MCF 10A (cell line): ENCODE data around the gene COQ6. TPM values are rescaled to one million over a fixed set of nuclear protein-coding genes. Genes with fewer than 3 reads are reported as not detected.
"Not testable (repeated sequence)": the region's sequence is repeated elsewhere in the genome, so short reads cannot be mapped to it uniquely, and the experiment has no call there.

Source experiments
- BruUV-seq: library from RNA; stranded (reverse); fragments of 400-500 nt; replicated peaks from 2 replicates; lab custom pipeline; 2021; lab: Mats Ljungman, UMichigan
- CTCF ChIA-PET: fragments of 300-600 bp; sonication (Branson Sonifier 250); formaldehyde crosslinking; extraction: SDS; loops from one replicate; lab custom pipeline; 2021; ENCODE audit warnings: antibody characterized with exemption, inconsistent platforms; lab: Yijun Ruan, JAX
- POLR2A ChIA-PET: fragments of 300-600, 350-650 bp; sonication (Branson Sonifier 250); formaldehyde crosslinking; extraction: SDS; loops from one replicate; lab custom pipeline; 2020; ENCODE audit warnings: antibody characterized with exemption, inconsistent platforms; lab: Yijun Ruan, JAX
- DNase-seq: peaks from one replicate; pipeline ENCODE4 v3.0.0-alpha.2; 2018; ENCODE audit not compliant: unreplicated experiment
- H3K27ac Mint-ChIP-seq: one replicate; pipeline ENCODE4 v1.8.0; 2022; ENCODE audit warnings: mild to moderate bottlenecking, low read depth, mixed read lengths; ENCODE audit not compliant: unreplicated experiment
- H3K27me3 Mint-ChIP-seq: one replicate; pipeline ENCODE4 v1.8.0; 2022; ENCODE audit warnings: mixed read lengths; ENCODE audit not compliant: insufficient read depth, unreplicated experiment
- H3K36me3 Mint-ChIP-seq: one replicate; pipeline ENCODE4 v1.8.0; 2022; ENCODE audit warnings: mild to moderate bottlenecking, moderate library complexity, mixed read lengths; ENCODE audit not compliant: insufficient read depth, unreplicated experiment
- H3K4me1 Mint-ChIP-seq: one replicate; pipeline ENCODE4 v1.8.0; 2022; ENCODE audit warnings: mixed read lengths; ENCODE audit not compliant: insufficient read depth, unreplicated experiment
- H3K4me3 Mint-ChIP-seq: one replicate; pipeline ENCODE4 v1.8.0; 2022; ENCODE audit warnings: mild to moderate bottlenecking, moderate library complexity, mixed read lengths; ENCODE audit not compliant: unreplicated experiment
- H3K9me3 Mint-ChIP-seq: one replicate; pipeline ENCODE4 v1.8.0; 2022; ENCODE audit warnings: mixed read lengths; ENCODE audit not compliant: unreplicated experiment
- CTCF ChIP-seq: fragments of 200-600 bp; IDR thresholded peaks from one replicate; pipeline ENCODE4 v1.8.0; 2022; ENCODE audit warnings: antibody characterized with exemption, mild to moderate bottlenecking; ENCODE audit not compliant: unreplicated experiment
- intact Hi-C: fragments of 100-400 bp; cut with micrococcal nuclease; formaldehyde crosslinking; loops from 2 replicates; pipeline ENCODE4 v1.14.1; 2022
- total RNA-seq: library from RNA; stranded (reverse); gene quantifications from 2 replicates; pipeline ENCODE4 v1.2.3, GENCODE V29; 2022

Gene COQ6
- total RNA-seq, 1 experiment from 2014 or later = 25.5 TPM

DNA sequence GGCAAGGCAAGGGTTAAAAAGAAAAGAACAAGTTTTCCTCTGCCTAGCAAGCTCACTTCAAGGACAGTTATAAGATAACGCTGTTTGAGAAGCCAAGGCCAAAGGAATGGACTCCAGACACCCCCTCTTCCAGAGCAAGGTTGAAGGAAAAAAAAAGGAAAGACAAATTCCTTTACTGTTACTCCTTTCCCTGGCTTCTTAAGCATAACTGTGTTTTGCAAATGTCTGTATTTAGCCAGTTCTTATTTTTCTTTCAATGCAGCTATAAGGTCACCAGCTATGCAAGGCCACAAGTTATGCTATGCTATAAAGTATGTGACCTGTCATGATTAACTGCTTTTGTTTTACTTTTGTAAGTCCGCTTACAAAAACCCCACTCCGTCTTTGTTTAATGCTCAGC is 36.8 kb upstream of the COQ6 start:
- H3K4me3 Mint-ChIP-seq = no peak overlapping the region
- H3K36me3 Mint-ChIP-seq = peaks cover 88% of the 10 kb centered on the region
- H3K4me1 Mint-ChIP-seq = peaks cover 6% of the 10 kb centered on the region
- POLR2A ChIA-PET = interaction anchor here (0.9 kb wide), 1 partner anchor 10 kb away, joined by 3 read pairs; no protein-coding TSS in a partner anchor
- CTCF ChIA-PET = no interaction called here
- no peaks in the 10 kb centered on the region for H3K27me3 Mint-ChIP-seq
- H3K27ac Mint-ChIP-seq = no peak overlapping the region
- TF ChIP-seq CTCF = no peak
- DNase-seq = no peak
- intact Hi-C loops = no loop called here
- no peaks in the 10 kb centered on the region for H3K9me3 Mint-ChIP-seq
- BruUV-seq = no TSS peak

GRCh38 chr14:73916324-73916723 is 33.8 kb upstream of the COQ6 start:
- H3K27ac Mint-ChIP-seq = peak overlapping the region; percentile 9
- ChIA-PET CTCF (interaction anchor here (0.6 to 1.2 kb wide), 2 partner anchors 13 to 880 kb away, joined by 3 read pairs; no protein-coding TSS in a partner anchor), POLR2A (interaction anchor here (0.7 to 1.1 kb wide), 2 partner anchors 9 to 29 kb away, joined by 3 to 4 read pairs; no protein-coding TSS in a partner anchor)
- H3K27me3 Mint-ChIP-seq = no peaks in the 10 kb centered on the region
- no TSS peak for BruUV-seq
- intact Hi-C loops = no loop called here
- no peak for TF ChIP-seq CTCF
- no peak for DNase-seq
- peaks cover 88% of the 10 kb centered on the region for H3K36me3 Mint-ChIP-seq
- H3K4me1 Mint-ChIP-seq = peaks cover 6% of the 10 kb centered on the region
- H3K9me3 Mint-ChIP-seq = no peaks in the 10 kb centered on the region
- H3K4me3 Mint-ChIP-seq = no peak overlapping the region

GRCh38 chr14:73919457-73919856 is 30.6 kb upstream of the COQ6 start:
- H3K4me3 Mint-ChIP-seq, H3K4me1 Mint-ChIP-seq, intact Hi-C loops, CTCF ChIA-PET, BruUV-seq, DNase-seq, H3K27ac Mint-ChIP-seq, H3K27me3 Mint-ChIP-seq, H3K9me3 Mint-ChIP-seq: not testable (repeated sequence)
- POLR2A ChIA-PET = interaction anchor here (1.4 kb wide), 1 partner anchor 11 kb away, joined by 4 read pairs; no protein-coding TSS in a partner anchor
- peaks cover 86% of the 10 kb centered on the region for H3K36me3 Mint-ChIP-seq

DNA sequence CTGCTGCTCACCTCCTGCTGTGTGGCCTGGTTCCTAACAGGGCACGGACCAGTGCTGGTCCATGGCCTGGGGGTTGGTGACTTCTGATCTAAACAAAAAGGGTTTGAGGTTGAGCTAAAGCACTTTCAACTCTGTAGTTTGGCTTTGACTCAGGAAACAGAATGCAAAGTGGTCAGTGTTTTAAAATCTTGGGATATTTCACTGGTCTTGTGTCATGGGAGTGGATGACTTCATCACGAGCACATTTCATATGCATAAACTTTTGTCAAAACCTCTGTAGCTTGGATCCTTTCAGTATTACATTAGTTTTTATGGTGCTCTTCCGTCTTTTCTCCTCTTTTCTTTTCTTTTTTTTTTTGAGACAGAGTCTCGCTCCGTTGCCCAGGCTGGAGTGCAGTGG is 25.8 kb upstream of the COQ6 start:
- TF ChIP-seq CTCF = no peak
- Mint-ChIP-seq H3K27ac (no peak overlapping the region), H3K36me3 (peaks cover 99% of the 10 kb centered on the region), H3K9me3 (no peaks in the 10 kb centered on the region), H3K4me3 (no peak overlapping the region), H3K4me1 (no peaks in the 10 kb centered on the region), H3K27me3 (no peaks in the 10 kb centered on the region)
- CTCF ChIA-PET = interaction anchor here (0.6 to 0.8 kb wide), 3 partner anchors 26 to 338 kb away, joined by 3 to 4 read pairs (median 4); partner anchors contain the start of genes COQ6 and FAM161B
- no peak for DNase-seq
- POLR2A ChIA-PET = interaction anchor here (1.7 kb wide), 1 partner anchor 11 kb away, joined by 3 read pairs; no protein-coding TSS in a partner anchor
- BruUV-seq = no TSS peak
- intact Hi-C loops = no loop called here
